Activated CD8-positive, alpha-beta T cell treated with anti-CD3 and anti-CD28 coated beads for 36 hours (primary cell): ENCODE measurements around the gene HIVEP2. TPM values are rescaled to one million over a fixed set of nuclear protein-coding genes. Genes with fewer than 3 reads are reported as not detected.
A peak's percentile ranks its signal among the peaks of the same experiment; 100 is the strongest.

Source experiments
- ATAC-seq: fragments of 200-7000 bp; cut with Tn5 transposase; one replicate; pipeline ENCODE4 v1.10.0; 2021; ENCODE audit warnings: mild to moderate bottlenecking, moderate library complexity
- CTCF ChIA-PET: fragments of 350-600 bp; sonication (Branson Sonifier 250); formaldehyde crosslinking; loops from one replicate; lab custom pipeline; 2021; ENCODE audit warnings: antibody characterized with exemption; lab: Charles Lee
- POLR2A ChIA-PET: fragments of 350-600 bp; sonication (Branson Sonifier 250); formaldehyde crosslinking; loops from one replicate; lab custom pipeline; 2021; ENCODE audit warnings: antibody characterized with exemption; lab: Charles Lee
- DNase-seq: peaks from one replicate; pipeline ENCODE4 v3.0.0-alpha.2; 2020
- H3K27ac Mint-ChIP-seq: one replicate; pipeline ENCODE4 v1.8.0; 2021; ENCODE audit warnings: mild to moderate bottlenecking, mixed read lengths
- H3K27me3 Mint-ChIP-seq: one replicate; pipeline ENCODE4 v1.8.0; 2021; ENCODE audit warnings: mixed read lengths
- H3K36me3 Mint-ChIP-seq: one replicate; pipeline ENCODE4 v1.8.0; 2021; ENCODE audit warnings: low read depth, mixed read lengths
- H3K4me1 Mint-ChIP-seq: one replicate; pipeline ENCODE4 v1.8.0; 2021; ENCODE audit warnings: low read depth, mixed read lengths
- H3K4me3 Mint-ChIP-seq: one replicate; pipeline ENCODE4 v1.8.0; 2021; ENCODE audit warnings: mild to moderate bottlenecking, moderate library complexity, mixed read lengths
- H3K9me3 Mint-ChIP-seq: one replicate; pipeline ENCODE4 v1.8.0; 2021; ENCODE audit warnings: mixed read lengths
- CTCF ChIP-seq: fragments of 200-600 bp; IDR thresholded peaks from one replicate; pipeline ENCODE4 v1.8.0; 2022; ENCODE audit warnings: antibody characterized with exemption, mild to moderate bottlenecking
- intact Hi-C: fragments of 100-400 bp; cut with micrococcal nuclease; formaldehyde crosslinking; loops from one replicate; pipeline ENCODE4 v1.10.0; 2022
- total RNA-seq, 2 experiments: library from RNA; stranded (reverse); gene quantifications; one replicate each; pipeline ENCODE4 v1.2.3, GENCODE V29; 2021

HIVEP2 gene
- total RNA-seq, 2 experiments from 2014 or later: 31.8 to 38.1 TPM

- H3K4me1 Mint-ChIP-seq: peaks cover 56% of the 10 kb centered on the region
- H3K4me3 Mint-ChIP-seq: peak overlapping the region; percentile 96
- H3K9me3 Mint-ChIP-seq: no peaks in the 10 kb centered on the region
- H3K27ac Mint-ChIP-seq: peak overlapping the region; percentile 97
- ChIA-PET POLR2A (interaction anchor here (0.8 to 6.9 kb wide), 13 partner anchors 8 to 611 kb away, joined by 3 to 85 read pairs (median 8); partner anchors contain the start of gene HIVEP2), CTCF (interaction anchor here (1.0 to 2.1 kb wide), 6 partner anchors 11 to 55 kb away, joined by 3 to 8 read pairs (median 4); no protein-coding TSS in a partner anchor)
- ATAC-seq (no peak), DNase-seq (no peak)
- intact Hi-C loops: loop anchor here (2.0 to 5.0 kb wide), 3 partner anchors 14 to 85 kb away; no protein-coding TSS in a partner anchor
- no peak for TF ChIP-seq CTCF
- H3K36me3 Mint-ChIP-seq: peaks cover 46% of the 10 kb centered on the region
- H3K27me3 Mint-ChIP-seq: no peaks in the 10 kb centered on the region
Measured at GRCh38 chr6:142927271-142927580, 17.8 kb downstream of the HIVEP2 start.

GRCh38 chr6:142926494-142927270 is 18.3 kb downstream of the HIVEP2 start:
- H3K27ac Mint-ChIP-seq: peak overlapping the region; percentile 97
- no peaks in the 10 kb centered on the region for H3K27me3 Mint-ChIP-seq
- ChIA-PET POLR2A (interaction anchor here (0.8 to 6.9 kb wide), 21 partner anchors 9 to 612 kb away, joined by 3 to 85 read pairs (median 6); partner anchors contain the start of gene HIVEP2), CTCF (interaction anchor here (1.0 to 2.1 kb wide), 8 partner anchors 10 to 233 kb away, joined by 3 to 8 read pairs (median 4); no protein-coding TSS in a partner anchor)
- DNase-seq: peak; percentile 90
- ATAC-seq: peak; percentile 85
- no peak for TF ChIP-seq CTCF
- peaks cover 55% of the 10 kb centered on the region for H3K4me1 Mint-ChIP-seq
- peak overlapping the region; percentile 96 for H3K4me3 Mint-ChIP-seq
- intact Hi-C loops: loop anchor here (1.0 to 5.0 kb wide), 4 partner anchors 14 to 84 kb away; no protein-coding TSS in a partner anchor
- no peaks in the 10 kb centered on the region for H3K9me3 Mint-ChIP-seq
- peaks cover 47% of the 10 kb centered on the region for H3K36me3 Mint-ChIP-seq

- intact Hi-C loops: loop anchor here (1.0 to 5.0 kb wide), 4 partner anchors 13 to 84 kb away; no protein-coding TSS in a partner anchor
- DNase-seq (no peak), ATAC-seq (no peak)
- Mint-ChIP-seq H3K9me3 (no peaks in the 10 kb centered on the region), H3K27ac (peak overlapping the region; percentile 97), H3K27me3 (no peaks in the 10 kb centered on the region), H3K4me3 (peak overlapping the region; percentile 96), H3K36me3 (peaks cover 45% of the 10 kb centered on the region), H3K4me1 (peaks cover 53% of the 10 kb centered on the region)
- ChIA-PET CTCF (interaction anchor here (1.0 to 2.1 kb wide), 8 partner anchors 10 to 233 kb away, joined by 3 to 6 read pairs (median 4); no protein-coding TSS in a partner anchor), POLR2A (interaction anchor here (0.8 to 6.9 kb wide), 17 partner anchors 9 to 124 kb away, joined by 3 to 85 read pairs (median 6); partner anchors contain the start of gene HIVEP2)
- no peak for TF ChIP-seq CTCF
Measured at GRCh38 chr6:142926177-142926493, 18.8 kb downstream of the HIVEP2 start.

- Mint-ChIP-seq H3K4me1 (peaks cover 53% of the 10 kb centered on the region), H3K27ac (peak overlapping the region; percentile 97), H3K9me3 (no peaks in the 10 kb centered on the region), H3K36me3 (peaks cover 45% of the 10 kb centered on the region), H3K4me3 (peak overlapping the region; percentile 96), H3K27me3 (no peaks in the 10 kb centered on the region)
- intact Hi-C loops: loop anchor here (1.0 to 5.0 kb wide), 4 partner anchors 13 to 83 kb away; no protein-coding TSS in a partner anchor
- CTCF ChIA-PET: interaction anchor here (1.0 to 2.1 kb wide), 8 partner anchors 9 to 502 kb away, joined by 3 to 6 read pairs (median 4); no protein-coding TSS in a partner anchor
- DNase-seq: peak; percentile 55
- POLR2A ChIA-PET: interaction anchor here (0.5 to 6.9 kb wide), 16 partner anchors 9 to 124 kb away, joined by 3 to 85 read pairs (median 6); partner anchors contain the start of gene HIVEP2
- no peak for TF ChIP-seq CTCF
- ATAC-seq: peak; percentile 17
Measured at GRCh38 chr6:142925575-142926110, 19.3 kb downstream of the HIVEP2 start.
